Breast epithelium (tissue), 3 donors: ENCODE data around the gene CXCL17.

Source experiments
- POLR2A ChIP-seq: fragments of 450-650 bp; IDR thresholded peaks from one replicate; pipeline ENCODE4 v1.6.1; 2016; ENCODE audit warnings: antibody characterized with exemption, mild to moderate bottlenecking, moderate library complexity
- POLR2AphosphoS5 ChIP-seq, 3 donors: sonication (generic); formaldehyde crosslinking; IDR thresholded peaks; one replicate each; pipeline ENCODE4 v1.6.1; 2017; ENCODE audit warnings: antibody characterized with exemption in 3 of 3
- TF ChIP-seq, protein P1 (sequence below), 3 donors: fragments of 450-650 bp; IDR thresholded peaks; one replicate each; pipeline ENCODE4 v1.5.1; 2016 to 2017; ENCODE audit warnings: antibody characterized with exemption in 3 of 3, mild to moderate bottlenecking in 3 of 3, moderate library complexity in 3 of 3

DNA sequence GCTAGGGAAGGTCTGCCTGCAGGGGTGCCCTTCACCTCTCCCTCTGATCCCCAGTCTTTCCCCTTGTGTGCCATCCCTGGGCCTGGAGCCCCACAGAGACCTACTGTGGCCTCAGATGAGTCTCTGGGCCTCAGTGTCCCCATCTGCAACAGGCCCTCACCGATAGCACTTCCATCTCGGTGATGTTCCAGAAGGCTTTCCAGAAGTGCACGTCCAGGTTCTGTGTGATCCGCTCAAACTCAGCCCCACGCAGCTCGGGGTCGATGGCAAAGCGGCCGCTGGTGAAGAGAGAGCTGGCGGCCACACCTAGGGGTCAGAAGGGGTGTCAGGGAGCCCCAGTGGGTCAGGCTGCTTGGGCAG is 35.0 kb downstream of the CXCL17 start:
- TF ChIP-seq, protein P1, sequence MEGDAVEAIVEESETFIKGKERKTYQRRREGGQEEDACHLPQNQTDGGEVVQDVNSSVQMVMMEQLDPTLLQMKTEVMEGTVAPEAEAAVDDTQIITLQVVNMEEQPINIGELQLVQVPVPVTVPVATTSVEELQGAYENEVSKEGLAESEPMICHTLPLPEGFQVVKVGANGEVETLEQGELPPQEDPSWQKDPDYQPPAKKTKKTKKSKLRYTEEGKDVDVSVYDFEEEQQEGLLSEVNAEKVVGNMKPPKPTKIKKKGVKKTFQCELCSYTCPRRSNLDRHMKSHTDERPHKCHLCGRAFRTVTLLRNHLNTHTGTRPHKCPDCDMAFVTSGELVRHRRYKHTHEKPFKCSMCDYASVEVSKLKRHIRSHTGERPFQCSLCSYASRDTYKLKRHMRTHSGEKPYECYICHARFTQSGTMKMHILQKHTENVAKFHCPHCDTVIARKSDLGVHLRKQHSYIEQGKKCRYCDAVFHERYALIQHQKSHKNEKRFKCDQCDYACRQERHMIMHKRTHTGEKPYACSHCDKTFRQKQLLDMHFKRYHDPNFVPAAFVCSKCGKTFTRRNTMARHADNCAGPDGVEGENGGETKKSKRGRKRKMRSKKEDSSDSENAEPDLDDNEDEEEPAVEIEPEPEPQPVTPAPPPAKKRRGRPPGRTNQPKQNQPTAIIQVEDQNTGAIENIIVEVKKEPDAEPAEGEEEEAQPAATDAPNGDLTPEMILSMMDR (IDR thresholded peaks at IDR 0.05): no peak
- no peak for TF ChIP-seq POLR2AphosphoS5 (IDR thresholded peaks at IDR 0.05)
- no peak for TF ChIP-seq POLR2A
